Measurements from ENCODE around the gene SYT7. TPM values are rescaled to one million over a fixed set of nuclear protein-coding genes. Genes with fewer than 3 reads are reported as not detected.

The SYT7 gene
- total RNA-seq, 3 donors from 2014 or later, result 0.35 to 0.66 (median 0.38) TPM

DNA sequence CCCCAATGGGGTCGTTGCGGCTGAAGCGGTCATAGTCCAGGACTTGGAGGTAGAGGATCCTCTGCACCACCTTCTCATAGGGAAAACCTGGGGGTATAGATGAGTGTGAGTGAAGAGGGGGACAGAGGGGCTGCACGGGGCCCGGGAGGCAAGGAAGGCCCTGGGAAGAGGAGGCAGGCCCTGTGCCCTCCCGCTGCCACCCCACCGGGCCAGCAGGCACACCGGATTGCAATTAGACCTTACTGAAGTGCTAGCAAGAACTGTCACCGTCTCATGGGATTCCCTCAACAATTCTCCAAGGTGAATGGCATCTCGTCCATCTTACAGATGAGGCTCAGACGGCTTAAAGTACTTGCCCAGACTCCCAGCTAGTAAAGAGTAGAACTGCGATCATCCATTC lies 56.4 kb downstream of the SYT7 start:
- H3K27me3 Mint-ChIP-seq (ENCODE audit: low read depth), result peaks cover 26% of the 10 kb centered on the region
- no peak for ATAC-seq
- H3K9me3 Mint-ChIP-seq, result no peaks in the 10 kb centered on the region
- H3K4me3 Mint-ChIP-seq, result no peak overlapping the region
- no peaks in the 10 kb centered on the region for H3K36me3 Mint-ChIP-seq (ENCODE audit: insufficient read depth)
- no peaks in the 10 kb centered on the region for H3K4me1 Mint-ChIP-seq (ENCODE audit: low read depth)
- no peak for DNase-seq

DNA sequence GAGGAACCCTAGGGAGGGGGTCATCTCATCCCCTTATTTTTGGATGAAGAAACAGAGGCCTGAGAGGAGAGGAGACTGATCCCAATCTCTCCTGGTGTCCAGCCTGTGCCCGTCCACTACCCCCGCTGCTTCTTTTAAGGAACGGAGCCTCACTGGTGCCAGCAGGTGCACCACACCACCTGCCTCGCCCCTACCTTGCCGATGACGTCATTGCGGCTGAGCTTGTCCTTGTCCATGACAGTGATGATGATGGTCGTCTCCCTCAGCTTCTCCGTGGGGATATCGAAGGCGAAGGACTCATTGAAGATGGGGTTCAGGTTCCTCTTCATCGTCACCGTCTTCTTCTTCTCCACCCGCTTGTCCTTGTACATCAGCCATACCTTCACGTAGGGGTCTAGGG lies 58.0 kb downstream of the SYT7 start:
- peaks cover 29% of the 10 kb centered on the region for H3K27me3 Mint-ChIP-seq (ENCODE audit: low read depth)

DNA sequence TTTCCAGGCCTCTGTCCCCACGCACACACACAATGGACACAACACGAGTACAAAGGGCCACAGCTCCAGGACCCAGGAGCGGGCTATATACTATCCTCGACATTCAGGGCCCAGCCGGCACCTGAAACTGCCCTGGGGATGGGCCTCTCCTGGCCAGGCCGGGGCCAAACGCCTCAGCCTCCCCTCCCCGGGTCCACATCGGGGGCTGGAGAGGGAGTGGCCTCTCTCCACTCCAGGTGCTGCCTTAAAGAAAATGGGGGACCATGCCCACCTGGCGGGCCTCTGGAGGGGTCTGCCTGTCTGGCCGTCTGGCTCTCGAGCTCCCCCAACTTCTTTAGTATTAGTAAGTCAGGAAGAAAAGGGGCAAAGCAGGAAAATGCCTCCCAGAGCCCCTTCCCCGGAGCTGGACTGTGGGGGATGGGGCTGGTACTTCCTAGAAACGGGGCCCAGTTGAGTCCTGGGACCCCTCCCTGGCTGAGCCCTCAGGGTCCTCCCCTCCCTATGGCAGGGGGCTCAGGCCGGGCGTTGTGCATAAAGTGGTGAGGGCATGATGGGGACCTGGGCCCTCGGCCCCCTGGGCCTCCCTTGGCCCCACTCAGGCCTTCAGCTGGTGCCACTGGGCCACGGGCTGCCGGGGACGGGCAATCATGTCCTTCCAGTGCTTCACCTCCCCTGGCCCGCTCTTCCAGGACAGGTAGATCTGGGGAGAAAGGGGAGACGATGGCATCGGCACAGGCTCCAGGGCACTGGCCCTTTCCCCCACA lies 62.7 kb downstream of the SYT7 start:
- peaks cover 26% of the 10 kb centered on the region for H3K27me3 Mint-ChIP-seq (ENCODE audit: low read depth)
- H3K9me3 Mint-ChIP-seq, result no peaks in the 10 kb centered on the region
- no peak for ATAC-seq
- no peaks in the 10 kb centered on the region for H3K36me3 Mint-ChIP-seq (ENCODE audit: insufficient read depth)
- H3K4me1 Mint-ChIP-seq (ENCODE audit: low read depth), result peaks cover 7% of the 10 kb centered on the region
- no peak for DNase-seq
- no peak overlapping the region for H3K4me3 Mint-ChIP-seq

More for the DNA sequence above, 58.0 kb downstream of the SYT7 start:
- DNase-seq (no peak), ATAC-seq (no peak)
- Mint-ChIP-seq H3K4me3 (no peak overlapping the region), H3K9me3 (no peaks in the 10 kb centered on the region), H3K36me3 (ENCODE audit: insufficient read depth) (no peaks in the 10 kb centered on the region), H3K4me1 (ENCODE audit: low read depth) (no peaks in the 10 kb centered on the region)

DNA sequence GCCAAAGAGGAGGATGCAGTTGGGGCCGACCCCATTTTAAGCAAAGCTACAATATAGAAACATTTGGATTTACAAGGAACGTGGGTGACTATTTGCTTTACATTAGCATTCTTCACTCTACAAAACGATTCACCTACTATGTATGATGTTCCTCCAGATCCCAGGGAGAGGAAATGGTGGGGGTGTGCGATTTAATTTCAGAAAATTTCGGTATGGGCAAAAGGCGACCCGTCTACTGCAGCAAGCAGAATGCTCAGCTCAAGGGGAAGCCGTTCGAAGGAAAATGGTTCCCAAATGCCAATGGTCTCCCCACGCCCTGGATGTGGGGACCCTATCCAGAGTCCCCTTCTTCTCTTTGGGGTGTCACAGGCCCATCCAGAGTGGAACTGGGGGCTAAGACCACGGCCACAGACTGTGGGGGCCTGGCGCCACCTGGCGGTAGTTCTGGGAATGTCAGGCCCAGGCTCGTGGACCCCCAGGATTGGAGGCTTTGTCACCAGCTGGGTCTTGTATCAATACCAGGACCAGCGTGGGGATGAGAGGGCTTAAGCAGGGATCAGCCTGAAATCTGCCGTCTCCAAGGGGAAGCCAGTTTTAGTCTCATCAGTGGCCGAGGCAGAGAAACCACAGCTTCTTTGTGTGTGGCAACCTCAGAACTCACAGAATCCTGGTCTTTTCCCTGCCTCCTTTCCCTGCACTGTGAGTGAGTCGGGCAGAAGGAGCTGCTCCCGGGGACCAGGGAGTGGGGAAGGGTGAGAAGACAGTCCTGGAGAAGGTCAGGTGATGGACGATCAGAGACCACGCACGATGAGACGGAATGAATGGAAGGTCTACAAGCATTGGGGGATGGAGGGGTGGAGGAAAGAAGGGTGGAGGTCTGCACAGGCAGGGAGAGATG lies 64.0 kb downstream of the SYT7 start:
- H3K4me1 Mint-ChIP-seq (ENCODE audit: low read depth), result peaks cover 7% of the 10 kb centered on the region
- ATAC-seq (peak; percentile 72 to 74), DNase-seq (peak; percentile 62)
- H3K9me3 Mint-ChIP-seq, result no peaks in the 10 kb centered on the region
- no peaks in the 10 kb centered on the region for H3K36me3 Mint-ChIP-seq (ENCODE audit: insufficient read depth)
- peaks cover 33% of the 10 kb centered on the region for H3K27me3 Mint-ChIP-seq (ENCODE audit: low read depth)
- H3K4me3 Mint-ChIP-seq, result peak overlapping the region; percentile 15

DNA sequence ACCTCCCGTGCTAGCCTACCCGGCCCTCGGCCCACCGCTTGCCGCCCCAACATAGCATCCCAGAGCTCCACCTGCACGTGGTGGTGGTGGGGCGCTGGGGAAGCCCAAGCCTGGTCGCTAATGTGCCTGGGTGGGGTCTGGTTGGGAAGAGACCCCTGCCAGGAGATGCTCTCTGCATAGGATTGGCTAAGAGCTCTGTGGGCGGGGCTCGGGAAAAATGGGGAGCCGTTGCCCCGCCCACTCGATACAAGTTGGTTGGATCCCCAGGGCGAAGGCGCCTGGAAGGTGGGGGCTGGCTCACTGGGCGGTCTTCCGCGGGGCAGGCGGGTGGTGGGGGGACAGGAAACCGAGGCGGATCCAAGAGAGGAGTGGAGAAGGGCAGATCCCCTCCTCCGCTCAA lies 64.7 kb downstream of the SYT7 start:
- H3K4me3 Mint-ChIP-seq, result no peak overlapping the region
- H3K4me1 Mint-ChIP-seq (ENCODE audit: low read depth), result peaks cover 7% of the 10 kb centered on the region
- no peaks in the 10 kb centered on the region for H3K36me3 Mint-ChIP-seq (ENCODE audit: insufficient read depth)
- no peak for DNase-seq
- ATAC-seq, result peak; percentile 12 to 35
- H3K9me3 Mint-ChIP-seq, result no peaks in the 10 kb centered on the region
- H3K27me3 Mint-ChIP-seq (ENCODE audit: low read depth), result peaks cover 38% of the 10 kb centered on the region

DNA sequence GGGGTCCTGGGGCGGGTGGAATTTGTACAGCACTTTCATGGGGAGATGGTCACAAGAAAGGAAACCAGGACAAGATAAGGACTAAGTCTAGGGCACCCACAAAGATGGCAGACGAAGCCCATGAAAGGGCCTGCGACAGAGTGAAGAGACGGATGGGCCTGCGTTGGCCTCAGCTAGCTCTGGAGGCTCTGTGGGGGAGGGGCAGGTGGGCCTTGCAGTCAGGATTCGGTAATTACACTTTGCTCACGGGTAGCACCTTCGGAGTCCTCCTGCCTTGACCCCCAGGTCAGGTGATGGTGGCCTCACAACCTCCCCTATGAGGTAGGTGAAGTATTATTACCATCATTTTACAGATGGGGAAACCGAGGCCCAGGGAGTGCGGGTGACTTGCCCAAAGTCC lies 65.2 kb downstream of the SYT7 start:
- ATAC-seq, result no peak
- no peak overlapping the region for H3K4me3 Mint-ChIP-seq
- H3K27me3 Mint-ChIP-seq (ENCODE audit: low read depth), result peaks cover 44% of the 10 kb centered on the region

DNA sequence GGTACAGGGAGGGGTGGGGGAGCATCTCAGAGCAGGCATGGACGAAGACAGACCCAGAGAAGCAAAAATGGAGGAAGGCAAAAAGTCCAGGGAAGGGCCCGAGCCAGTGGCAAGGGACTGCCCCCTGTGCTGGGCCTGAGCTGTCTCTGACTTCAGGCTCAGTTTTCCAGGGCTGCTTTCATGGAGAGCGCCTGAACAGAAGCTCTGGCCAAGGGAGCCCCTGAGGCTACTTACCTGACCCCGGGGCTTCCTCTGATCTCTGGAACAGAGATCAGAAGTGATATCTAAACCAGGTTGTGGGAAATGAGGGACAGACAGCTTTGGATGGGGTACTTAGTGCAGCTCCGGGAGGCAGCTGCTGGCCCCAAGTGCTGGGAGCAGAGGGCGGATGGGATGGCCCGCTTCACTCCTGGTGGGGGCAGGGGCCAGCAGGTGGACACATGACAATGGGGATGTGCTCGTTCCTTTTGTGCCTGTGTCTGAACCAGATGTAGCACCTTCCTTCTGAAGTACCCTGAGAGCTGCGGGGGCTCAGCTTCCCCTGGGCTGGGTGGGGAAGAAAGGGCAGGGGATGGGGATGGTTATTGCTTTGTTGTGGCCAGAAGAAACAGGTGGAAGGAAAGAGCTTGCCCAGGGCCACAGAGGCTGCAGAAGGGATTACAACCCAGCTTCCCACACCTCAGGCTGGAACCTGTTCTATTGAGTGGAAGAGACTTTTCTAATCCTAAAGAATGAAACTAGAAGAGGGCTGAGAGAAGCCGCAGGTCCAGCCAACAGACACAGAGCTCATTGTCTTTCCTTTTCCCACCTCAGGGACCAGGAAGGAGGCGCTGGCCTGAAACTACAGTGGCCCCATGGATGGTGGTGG lies 66.6 kb downstream of the SYT7 start:
- Mint-ChIP-seq H3K9me3 (no peaks in the 10 kb centered on the region), H3K4me1 (ENCODE audit: low read depth) (peaks cover 10% of the 10 kb centered on the region), H3K36me3 (ENCODE audit: insufficient read depth) (no peaks in the 10 kb centered on the region), H3K4me3 (no peak overlapping the region), H3K27me3 (ENCODE audit: low read depth) (peaks cover 51% of the 10 kb centered on the region)
- ATAC-seq (no peak), DNase-seq (no peak)

More for the DNA sequence above, 65.2 kb downstream of the SYT7 start:
- peaks cover 7% of the 10 kb centered on the region for H3K4me1 Mint-ChIP-seq (ENCODE audit: low read depth)
- H3K36me3 Mint-ChIP-seq (ENCODE audit: insufficient read depth), result no peaks in the 10 kb centered on the region
- no peak for DNase-seq
- no peaks in the 10 kb centered on the region for H3K9me3 Mint-ChIP-seq

DNA sequence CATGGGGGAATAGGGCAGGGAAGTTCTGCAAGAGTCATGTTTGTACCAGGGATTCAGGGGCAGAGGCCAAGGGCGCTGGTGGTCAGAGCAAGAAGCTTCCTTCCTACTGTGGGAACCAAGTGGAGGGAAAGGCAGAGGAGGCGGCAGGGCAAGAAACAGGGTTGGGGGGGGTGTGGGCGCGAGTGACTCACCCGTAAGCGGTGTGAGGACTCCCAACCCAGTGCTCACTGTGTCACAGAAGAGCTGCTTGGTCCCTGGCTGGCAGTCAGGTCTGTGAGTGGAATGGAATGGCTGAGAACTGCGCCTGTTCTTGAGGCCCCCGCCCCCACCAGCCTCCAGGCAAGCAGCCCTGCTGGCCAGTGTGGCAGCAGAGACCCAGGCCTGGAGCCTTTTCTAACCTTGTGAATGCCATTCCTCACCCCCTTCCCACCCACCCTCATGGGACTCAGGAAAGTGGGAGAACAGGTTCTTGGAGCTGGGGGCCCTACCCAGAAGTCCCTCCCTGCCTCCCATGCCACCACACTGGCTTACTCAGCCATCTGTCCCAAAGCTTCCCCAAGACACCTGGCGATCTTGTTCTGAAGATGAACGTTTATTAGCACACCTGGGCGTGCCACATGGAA lies 67.6 kb downstream of the SYT7 start:
- no peaks in the 10 kb centered on the region for H3K9me3 Mint-ChIP-seq
- DNase-seq (no peak), ATAC-seq (no peak)
- peaks cover 10% of the 10 kb centered on the region for H3K4me1 Mint-ChIP-seq (ENCODE audit: low read depth)
- no peaks in the 10 kb centered on the region for H3K36me3 Mint-ChIP-seq (ENCODE audit: insufficient read depth)
- no peak overlapping the region for H3K4me3 Mint-ChIP-seq
- peaks cover 45% of the 10 kb centered on the region for H3K27me3 Mint-ChIP-seq (ENCODE audit: low read depth)

DNA sequence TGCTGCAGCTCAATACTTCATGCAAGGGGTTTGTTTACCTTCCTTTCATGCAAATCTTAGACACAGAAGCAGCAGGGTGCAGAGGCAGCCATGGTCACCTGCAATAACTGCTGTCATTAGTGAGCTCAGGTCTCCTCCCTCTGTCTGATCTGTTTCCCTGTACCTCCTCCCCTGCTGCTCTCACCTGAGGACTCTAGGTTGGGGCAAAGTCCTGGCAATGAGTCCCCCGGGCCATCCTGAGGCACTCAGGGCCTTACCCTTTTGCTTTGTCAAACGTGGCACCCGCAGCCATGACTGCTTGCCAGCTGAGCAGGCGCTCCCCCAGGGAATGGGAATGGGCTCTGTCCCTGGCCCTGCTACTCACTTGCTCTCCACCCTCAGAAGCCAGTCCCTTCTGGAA lies 68.4 kb downstream of the SYT7 start:
- Mint-ChIP-seq H3K4me1 (ENCODE audit: low read depth) (peaks cover 15% of the 10 kb centered on the region), H3K9me3 (no peaks in the 10 kb centered on the region), H3K36me3 (ENCODE audit: insufficient read depth) (no peaks in the 10 kb centered on the region), H3K4me3 (no peak overlapping the region), H3K27me3 (ENCODE audit: low read depth) (peaks cover 49% of the 10 kb centered on the region)
- no peak for ATAC-seq
- no peak for DNase-seq

DNA sequence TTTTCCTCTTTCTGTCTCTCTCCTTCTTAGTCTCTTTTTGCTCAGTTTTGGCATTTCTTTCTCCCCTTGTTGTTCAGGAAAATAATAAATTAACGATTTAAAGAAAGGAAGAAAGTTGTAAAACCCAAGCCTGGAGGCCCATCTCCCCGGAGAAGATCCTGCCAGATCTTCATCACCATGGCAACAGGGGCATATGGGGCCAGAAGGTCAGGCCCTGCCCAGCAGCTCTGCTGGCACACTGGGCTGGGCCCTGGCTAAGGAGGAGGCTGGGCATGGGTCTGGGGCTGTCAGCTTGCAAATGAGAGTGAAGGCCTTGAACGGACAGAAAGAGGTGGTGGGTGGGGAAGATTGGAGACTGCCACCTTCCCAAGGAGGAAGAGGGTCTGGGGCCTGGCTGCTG lies 69.5 kb downstream of the SYT7 start:
- Mint-ChIP-seq H3K27me3 (ENCODE audit: low read depth) (peaks cover 48% of the 10 kb centered on the region), H3K36me3 (ENCODE audit: insufficient read depth) (no peaks in the 10 kb centered on the region), H3K4me3 (no peak overlapping the region), H3K4me1 (ENCODE audit: low read depth) (peaks cover 8% of the 10 kb centered on the region), H3K9me3 (no peaks in the 10 kb centered on the region)
- no peak for DNase-seq
- no peak for ATAC-seq

DNA sequence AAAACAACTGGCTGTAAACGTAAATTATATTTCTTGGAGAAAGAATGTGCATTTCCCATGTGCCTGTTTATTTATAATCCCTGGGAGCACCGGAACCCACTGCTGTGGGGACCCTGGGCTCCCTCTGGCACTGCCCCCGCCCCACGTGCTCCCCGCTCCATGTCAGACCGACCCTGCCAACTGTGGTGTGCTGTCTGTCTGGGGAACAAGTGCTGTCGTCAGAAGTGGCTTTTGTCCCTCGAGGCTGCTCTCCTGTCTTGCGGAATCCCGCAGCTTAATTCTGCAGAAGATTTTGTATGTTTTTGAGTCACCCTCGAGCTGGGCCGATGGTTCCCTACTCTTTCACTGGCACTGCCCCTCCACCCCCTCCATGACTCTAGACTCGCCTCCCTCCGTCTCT lies 69.9 kb downstream of the SYT7 start:
- ATAC-seq (no peak), DNase-seq (no peak)
- Mint-ChIP-seq H3K36me3 (ENCODE audit: insufficient read depth) (no peaks in the 10 kb centered on the region), H3K4me3 (no peak overlapping the region), H3K27me3 (ENCODE audit: low read depth) (peaks cover 51% of the 10 kb centered on the region), H3K9me3 (no peaks in the 10 kb centered on the region), H3K4me1 (ENCODE audit: low read depth) (peaks cover 8% of the 10 kb centered on the region)

DNA sequence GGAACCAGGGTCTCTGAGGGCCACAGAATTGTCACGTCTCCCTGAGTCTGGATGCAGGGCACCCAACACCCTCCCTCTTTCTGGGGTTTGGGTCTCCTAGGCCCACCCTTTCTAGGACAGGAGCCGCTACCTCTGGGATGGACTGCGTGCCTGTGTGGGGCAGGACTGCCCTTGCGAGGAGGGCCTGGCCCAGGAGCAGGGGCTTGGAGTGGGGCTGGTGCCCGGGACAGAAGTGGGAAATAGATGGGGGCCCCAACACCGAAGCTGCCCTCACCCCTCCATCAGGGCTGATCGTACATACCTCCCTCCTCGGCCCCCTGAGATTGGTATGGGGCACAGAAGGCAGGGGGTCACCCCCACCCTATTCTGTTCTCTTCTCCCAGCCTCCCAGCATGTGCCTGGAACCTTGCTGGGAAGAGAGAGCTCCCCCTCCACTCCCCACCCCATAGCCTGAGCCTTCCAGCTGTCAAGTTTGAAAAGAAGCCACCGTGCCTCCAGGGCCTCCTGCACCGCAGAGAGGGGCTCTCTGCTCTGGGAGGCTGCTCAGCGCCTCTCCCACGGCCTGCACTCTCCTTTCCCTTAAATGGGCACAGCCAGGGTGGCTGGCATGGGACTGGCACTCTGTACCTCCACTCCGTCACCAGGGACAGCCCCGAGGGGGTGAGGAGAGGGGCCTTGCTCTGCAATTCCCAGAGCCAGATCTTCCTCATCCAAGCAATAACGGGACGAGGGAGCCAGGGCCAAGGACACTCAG lies 70.5 kb downstream of the SYT7 start:
- Mint-ChIP-seq H3K27me3 (ENCODE audit: low read depth) (peaks cover 51% of the 10 kb centered on the region), H3K4me3 (peak overlapping the region; percentile 38), H3K4me1 (ENCODE audit: low read depth) (peaks cover 8% of the 10 kb centered on the region), H3K9me3 (no peaks in the 10 kb centered on the region), H3K36me3 (ENCODE audit: insufficient read depth) (no peaks in the 10 kb centered on the region)
- DNase-seq, result no peak
- ATAC-seq, result no peak
